ENCODE measurements around the gene ABCD3.

ABCD3 gene

DNA sequence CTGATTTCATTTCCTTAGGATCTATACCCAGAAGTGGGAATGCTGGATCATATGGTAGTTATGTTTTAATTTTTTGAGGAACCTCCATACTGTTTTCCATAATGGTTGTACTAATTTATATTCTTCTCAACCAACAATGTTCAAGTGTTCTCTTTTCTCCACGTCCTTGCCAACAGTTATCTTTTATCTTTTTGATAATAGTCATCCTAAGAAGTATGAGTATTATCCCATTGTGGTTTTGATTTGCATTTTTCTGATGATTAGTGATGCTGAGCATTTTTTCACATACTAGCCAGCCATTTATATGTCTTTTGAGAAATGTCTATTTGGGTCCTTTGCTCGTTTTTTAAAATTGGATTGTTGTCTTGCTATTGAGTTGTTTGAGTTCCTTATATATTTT, 38.5 kb downstream of the ABCD3 start:
- H3K4me3 ChIP-seq (ENCODE audit: low read depth, low read length): no peak overlapping the region
- DNase-seq (ENCODE audit: low read depth): no peak
- TF ChIP-seq, protein P1, sequence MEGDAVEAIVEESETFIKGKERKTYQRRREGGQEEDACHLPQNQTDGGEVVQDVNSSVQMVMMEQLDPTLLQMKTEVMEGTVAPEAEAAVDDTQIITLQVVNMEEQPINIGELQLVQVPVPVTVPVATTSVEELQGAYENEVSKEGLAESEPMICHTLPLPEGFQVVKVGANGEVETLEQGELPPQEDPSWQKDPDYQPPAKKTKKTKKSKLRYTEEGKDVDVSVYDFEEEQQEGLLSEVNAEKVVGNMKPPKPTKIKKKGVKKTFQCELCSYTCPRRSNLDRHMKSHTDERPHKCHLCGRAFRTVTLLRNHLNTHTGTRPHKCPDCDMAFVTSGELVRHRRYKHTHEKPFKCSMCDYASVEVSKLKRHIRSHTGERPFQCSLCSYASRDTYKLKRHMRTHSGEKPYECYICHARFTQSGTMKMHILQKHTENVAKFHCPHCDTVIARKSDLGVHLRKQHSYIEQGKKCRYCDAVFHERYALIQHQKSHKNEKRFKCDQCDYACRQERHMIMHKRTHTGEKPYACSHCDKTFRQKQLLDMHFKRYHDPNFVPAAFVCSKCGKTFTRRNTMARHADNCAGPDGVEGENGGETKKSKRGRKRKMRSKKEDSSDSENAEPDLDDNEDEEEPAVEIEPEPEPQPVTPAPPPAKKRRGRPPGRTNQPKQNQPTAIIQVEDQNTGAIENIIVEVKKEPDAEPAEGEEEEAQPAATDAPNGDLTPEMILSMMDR (conservative IDR thresholded peaks at IDR 0.05; ENCODE audit: low read depth, low read length): no peak

DNA sequence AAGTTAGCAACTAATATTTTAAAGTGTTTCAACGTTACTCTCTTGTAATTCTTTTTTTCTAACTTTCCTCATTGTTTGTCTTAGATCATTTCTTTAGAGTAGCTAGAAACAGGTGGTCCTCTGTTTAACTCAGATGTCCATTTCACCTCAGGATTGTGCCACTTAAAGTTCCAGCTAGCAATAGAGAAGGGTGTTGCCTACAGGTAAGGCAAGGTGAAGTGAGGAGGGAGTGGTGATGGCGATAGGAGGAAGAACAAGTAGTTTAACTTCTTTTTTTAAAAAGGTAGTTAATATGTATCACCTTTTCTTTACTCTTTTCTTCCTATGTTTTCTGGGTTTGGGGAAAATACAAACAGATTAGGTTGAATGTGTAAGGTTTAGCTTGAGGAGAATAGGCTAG, 44.4 kb downstream of the ABCD3 start:
- TF ChIP-seq, protein P1 (conservative IDR thresholded peaks at IDR 0.05; ENCODE audit: low read depth, low read length): no peak
- no peak overlapping the region for H3K4me3 ChIP-seq (ENCODE audit: low read depth, low read length)
- DNase-seq (ENCODE audit: low read depth): no peak

DNA sequence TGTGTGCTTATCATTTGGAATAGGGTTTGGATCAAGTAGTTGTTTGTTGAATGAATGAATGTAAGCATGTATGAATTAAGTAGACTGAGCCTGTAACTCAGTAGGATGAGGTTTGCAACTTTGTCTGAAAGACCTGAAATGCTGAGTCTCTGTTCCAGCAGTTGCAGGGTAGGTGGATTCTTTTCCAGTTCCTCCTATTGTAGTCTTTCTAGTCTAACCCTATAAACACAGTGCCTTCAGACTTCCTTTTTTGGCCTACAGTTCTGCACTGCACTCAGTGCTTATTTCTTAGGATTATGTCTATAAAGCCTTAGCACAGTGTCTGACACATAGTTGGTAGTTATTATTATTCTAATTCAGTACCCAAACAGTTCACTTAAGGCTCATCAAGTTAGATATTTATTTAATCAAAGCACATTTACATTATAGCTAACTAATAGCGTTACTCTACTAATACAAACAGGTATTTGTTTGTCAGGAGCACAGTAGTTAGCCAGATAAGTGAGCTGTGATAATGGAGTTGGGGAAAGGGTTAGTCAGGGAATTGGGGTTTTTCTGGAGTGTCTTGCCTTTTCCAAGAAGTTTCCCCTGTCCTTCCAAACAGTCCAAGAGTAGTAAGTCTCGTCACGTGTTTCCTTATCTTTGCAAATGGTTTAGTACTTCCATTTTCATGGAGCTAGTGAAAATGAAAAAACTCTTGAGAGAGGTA, 45.0 kb downstream of the ABCD3 start:
- DNase-seq (ENCODE audit: low read depth): no peak
- no peak overlapping the region for H3K4me3 ChIP-seq (ENCODE audit: low read depth, low read length)
- TF ChIP-seq, protein P1 (conservative IDR thresholded peaks at IDR 0.05; ENCODE audit: low read depth, low read length): no peak

DNA sequence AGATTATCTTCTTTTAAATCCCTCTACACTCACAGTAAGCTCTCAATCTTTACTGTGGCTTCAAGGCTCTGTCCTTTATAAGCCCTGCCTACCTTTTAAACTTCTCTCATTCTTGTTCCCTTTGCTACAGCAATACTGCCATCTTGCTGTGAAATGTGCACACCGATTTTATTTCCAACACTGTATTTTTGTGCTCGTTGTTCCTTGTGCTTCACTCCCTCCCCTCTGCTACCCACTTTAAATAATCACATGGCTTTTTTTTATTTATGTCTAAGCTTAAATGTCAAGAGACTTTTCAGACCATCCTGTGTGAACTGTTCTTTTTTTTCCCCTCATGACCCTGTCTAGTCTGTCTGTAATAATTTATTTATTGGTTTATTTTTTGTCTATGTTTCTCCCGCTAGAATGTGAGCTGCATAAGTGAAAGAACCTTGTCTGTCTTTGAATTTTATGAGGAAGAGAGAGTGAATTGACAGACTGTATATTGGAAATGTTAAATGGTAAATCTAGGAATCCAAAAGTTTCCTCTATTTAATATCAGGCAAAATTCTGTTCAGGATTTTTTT, 45.7 kb downstream of the ABCD3 start:
- TF ChIP-seq, protein P1 (conservative IDR thresholded peaks at IDR 0.05; ENCODE audit: low read depth, low read length): peak; percentile 68
- DNase-seq (ENCODE audit: low read depth): peak; percentile 85
- no peak overlapping the region for H3K4me3 ChIP-seq (ENCODE audit: low read depth, low read length)

DNA sequence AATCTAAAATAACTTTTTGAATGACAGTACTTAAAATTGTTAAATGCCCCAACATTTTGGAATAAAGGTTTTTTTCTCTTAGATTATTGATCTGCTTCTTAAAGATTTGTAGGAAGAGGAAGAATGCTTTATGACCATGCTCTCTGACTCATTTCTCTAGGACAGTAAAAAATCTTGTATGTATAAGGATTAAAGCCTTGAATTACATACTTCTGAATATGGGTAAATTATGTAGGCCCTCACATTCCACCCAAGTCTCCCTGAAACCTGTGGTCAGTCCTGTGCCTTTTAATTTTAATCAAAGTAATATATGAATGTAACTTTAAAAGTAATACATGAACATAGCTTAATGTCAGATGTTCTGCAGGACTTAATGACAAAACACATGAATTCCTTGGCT, 50.5 kb downstream of the ABCD3 start:
- TF ChIP-seq, protein P1 (conservative IDR thresholded peaks at IDR 0.05; ENCODE audit: low read depth, low read length): no peak

DNA sequence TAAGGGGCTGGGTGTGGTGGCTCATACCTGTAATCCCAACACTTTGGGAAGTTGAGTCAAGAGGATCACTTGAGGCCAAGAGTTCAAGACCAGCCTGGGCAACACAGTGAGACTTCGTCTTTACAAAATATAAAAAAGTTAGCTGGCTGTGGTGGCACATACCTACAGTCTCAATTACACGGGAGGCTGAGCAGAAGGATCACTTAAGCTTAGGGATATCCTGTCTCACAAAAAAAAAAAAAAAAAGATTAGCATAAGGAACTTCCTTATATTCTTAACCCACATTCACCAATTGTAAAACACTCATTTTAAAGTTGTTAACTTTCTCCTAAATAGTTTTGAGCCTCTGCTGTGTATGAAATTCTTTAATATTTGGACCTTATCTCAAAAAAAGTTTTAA, 53.1 kb downstream of the ABCD3 start:
- H3K4me3 ChIP-seq (ENCODE audit: low read depth, low read length): no peak overlapping the region
- no peak for DNase-seq (ENCODE audit: low read depth)
- TF ChIP-seq, protein P1 (conservative IDR thresholded peaks at IDR 0.05; ENCODE audit: low read depth, low read length): no peak

More for the DNA sequence above, 50.5 kb downstream of the ABCD3 start:
- H3K4me3 ChIP-seq (ENCODE audit: low read depth, low read length): no peak overlapping the region
- no peak for DNase-seq (ENCODE audit: low read depth)

DNA sequence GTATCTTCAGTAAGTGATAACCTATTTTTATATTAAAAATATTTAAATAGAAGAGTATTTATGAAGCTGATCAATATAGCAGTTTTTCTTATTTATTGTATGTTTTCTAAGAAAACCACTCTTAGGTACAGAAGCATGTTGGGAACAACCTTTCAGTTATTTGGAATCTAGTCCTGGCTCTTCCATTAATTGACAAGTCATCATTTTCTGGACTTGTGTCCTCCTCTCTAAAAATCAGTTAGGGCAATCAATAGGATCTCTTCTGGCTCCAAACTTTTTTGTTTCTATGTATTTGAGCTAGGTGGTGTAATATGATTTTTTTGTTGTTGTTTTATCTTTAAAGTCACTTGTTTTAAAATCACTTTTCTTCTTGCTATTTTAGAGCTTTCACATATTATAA, 57.0 kb downstream of the ABCD3 start:
- H3K4me3 ChIP-seq (ENCODE audit: low read depth, low read length): no peak overlapping the region
- TF ChIP-seq, protein P1 (conservative IDR thresholded peaks at IDR 0.05; ENCODE audit: low read depth, low read length): no peak
- no peak for DNase-seq (ENCODE audit: low read depth)
